ENCODE data around the gene TMEM145.

Gene TMEM145

DNA sequence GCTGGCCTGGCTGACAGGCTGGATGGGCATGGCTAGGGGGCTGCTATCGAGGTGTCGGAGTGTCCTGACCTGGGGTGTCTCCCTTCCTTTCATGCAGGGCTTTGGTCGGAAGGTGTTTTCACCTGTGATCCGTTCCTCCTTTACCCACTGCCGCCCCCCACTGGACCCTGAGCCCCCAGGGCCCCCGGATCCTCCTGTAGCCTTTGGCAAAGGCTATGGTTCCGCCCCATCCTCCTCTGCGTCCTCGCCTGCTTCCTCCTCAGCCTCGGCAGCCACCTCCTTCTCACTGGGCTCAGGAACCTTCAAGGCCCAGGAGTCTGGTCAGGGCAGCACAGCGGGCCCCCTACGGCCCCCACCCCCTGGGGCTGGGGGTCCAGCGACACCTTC is 23.0 kb upstream of the TMEM145 start:
- no peak for DNase-seq

DNA sequence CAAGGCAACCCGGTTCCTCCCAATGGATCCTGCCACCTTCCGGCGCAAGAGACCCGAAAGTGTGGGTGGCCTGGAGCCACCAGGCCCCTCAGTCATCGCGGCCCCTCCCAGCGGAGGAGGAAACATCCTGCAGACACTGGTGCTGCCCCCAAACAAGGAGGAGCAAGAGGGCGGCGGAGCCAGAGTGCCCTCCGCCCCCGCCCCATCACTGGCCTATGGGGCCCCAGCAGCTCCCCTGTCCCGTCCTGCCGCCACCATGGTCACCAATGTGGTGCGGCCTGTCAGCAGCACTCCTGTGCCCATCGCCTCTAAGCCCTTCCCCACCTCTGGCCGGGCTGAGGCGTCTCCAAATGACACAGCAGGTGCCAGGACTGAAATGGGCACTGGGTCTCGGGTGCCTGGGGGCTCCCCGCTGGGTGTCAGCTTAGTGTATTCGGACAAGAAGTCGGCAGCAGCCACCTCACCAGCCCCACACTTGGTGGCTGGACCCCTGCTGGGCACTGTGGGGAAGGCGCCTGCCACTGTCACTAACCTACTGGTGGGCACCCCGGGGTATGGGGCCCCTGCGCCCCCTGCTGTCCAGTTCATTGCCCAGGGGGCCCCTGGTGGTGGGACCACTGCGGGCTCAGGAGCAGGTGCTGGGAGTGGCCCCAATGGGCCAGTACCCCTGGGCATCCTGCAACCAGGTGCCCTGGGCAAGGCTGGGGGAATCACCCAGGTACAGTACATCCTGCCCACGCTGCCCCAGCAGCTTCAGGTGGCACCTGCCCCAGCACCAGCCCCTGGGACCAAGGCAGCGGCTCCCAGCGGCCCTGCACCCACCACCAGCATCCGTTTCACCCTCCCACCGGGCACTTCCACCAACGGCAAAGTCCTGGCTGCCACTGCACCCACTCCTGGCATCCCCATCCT is 22.3 kb upstream of the TMEM145 start:
- DNase-seq = peak; percentile 77

DNA sequence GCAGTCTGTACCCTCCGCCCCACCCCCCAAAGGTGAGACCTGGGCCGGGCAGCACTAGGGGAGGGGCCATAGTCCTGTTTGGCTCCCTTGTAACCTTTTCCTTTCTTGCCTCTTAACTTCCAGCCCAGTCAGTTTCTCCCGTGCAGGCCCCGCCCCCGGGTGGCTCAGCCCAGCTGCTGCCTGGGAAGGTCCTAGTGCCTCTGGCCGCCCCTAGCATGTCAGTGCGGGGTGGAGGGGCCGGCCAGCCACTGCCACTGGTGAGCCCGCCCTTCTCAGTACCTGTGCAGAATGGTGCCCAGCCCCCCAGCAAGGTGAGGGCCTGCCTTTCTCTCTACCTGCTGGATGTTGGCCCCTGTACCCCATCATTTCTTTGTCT is 21.7 kb upstream of the TMEM145 start:
- no peak for DNase-seq

- DNase-seq = no peak
These were observed 20.8 kb upstream of the TMEM145 start for GRCh38 chr19:42292042-42292960.

DNA sequence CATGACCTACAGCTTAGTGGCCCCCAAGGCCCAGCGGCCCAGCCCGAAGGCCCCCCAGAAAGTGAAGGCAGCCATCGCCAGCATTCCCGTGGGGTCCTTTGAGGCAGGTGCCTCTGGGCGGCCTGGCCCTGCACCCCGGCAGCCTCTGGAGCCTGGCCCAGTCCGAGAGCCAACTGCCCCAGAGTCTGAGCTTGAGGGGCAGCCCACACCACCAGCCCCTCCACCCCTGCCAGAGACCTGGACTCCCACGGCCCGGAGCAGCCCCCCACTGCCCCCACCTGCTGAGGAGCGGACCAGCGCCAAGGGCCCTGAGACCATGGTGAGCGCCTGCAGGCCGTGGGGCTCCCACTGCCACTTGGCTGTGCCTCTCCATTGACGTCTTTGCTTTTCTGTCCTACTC is 20.1 kb upstream of the TMEM145 start:
- no peak for DNase-seq

DNA sequence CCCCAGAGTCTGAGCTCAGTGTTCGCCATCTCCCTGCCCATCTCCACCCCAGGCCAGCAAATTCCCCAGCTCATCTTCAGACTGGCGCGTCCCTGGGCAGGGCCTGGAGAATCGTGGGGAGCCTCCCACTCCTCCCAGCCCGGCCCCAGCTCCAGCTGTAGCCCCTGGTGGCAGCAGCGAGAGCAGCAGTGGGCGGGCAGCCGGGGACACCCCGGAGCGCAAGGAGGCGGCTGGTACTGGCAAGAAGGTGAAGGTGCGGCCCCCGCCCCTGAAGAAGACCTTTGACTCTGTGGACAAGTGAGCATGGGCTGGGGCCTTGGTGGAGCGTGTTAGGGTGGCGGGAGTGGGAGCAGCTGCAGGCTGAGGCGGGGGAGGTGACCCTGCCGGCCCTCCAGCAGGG is 19.6 kb upstream of the TMEM145 start:
- DNase-seq = no peak

- DNase-seq = no peak
These were observed 19.2 kb upstream of the TMEM145 start for GRCh38 chr19:42293948-42294347.

DNA sequence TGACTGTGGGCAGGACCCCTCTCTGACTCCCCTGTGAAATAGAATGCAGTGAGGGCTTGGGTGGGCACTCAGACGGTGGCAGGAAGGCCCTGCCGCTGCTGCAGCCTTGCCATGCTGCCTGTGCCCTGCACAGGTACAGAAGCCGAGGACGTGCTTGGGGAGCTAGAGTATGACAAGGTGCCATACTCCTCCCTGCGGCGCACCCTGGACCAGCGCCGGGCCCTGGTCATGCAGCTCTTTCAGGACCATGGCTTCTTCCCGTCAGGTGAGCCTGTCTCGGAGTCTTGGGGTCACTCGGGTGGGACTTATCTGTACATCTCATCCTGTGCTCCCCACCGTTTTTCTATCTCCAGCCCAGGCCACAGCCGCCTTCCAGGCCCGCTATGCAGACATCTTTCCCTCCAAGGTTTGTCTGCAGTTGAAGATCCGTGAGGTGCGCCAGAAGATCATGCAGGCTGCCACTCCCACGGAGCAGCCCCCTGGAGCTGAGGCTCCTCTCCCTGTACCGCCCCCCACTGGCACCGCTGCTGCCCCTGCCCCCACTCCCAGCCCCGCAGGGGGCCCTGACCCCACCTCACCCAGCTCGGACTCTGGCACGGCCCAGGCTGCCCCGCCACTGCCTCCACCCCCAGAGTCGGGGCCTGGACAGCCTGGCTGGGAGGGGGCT is 18.5 kb upstream of the TMEM145 start:
- no peak for DNase-seq

DNA sequence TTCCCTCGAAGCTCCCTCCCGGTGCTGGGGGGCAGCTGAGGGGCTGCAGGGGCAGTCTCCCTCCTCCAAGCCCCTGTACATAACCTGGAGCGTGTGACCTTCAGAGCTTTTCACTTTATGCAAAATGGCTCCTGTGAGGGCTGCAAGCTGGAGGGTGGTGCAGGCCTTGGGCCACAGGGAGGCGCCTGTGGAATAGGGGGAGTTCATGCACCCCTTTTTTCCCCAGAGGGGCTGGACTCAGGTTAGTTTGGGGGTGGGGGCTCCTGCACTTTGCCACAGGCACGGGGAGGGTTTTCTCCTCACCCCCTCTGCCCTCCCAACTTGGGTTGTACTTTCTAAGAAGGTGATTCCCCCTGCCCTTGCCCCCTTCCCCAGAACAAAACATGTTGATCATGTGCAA is 17.8 kb upstream of the TMEM145 start:
- no peak for DNase-seq

GRCh38 chr19:42295831-42296525 is 17.1 kb upstream of the TMEM145 start:
- DNase-seq = peak; percentile 89

DNA sequence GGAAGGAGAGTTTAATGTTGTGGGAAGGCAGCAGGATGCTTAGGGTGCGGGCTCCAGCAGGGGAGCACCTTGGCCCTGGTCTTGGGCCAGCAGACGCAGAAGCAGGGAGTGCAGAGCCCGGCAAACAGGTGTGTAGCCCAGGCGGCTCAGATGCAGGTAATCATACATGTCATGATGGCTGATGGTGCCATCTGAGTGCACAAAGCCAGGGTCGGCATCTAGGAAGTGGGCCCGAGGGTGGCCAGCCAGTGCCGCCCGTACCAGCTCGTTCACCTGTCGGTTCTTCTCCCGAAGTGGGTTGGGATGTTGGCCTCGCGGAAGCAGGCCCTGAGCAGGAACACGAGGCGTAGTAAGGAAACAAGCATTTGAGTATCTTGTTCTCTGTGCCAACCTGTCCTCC is 16.1 kb upstream of the TMEM145 start:
- DNase-seq = no peak

GRCh38 chr19:42301646-42302203 is 11.4 kb upstream of the TMEM145 start, which contains the start of gene PRR19:
TSS of gene PRR19 (plus strand) at chr19:42302132. CDS start at chr19:42309585, 7,453 bp downstream.
- DNase-seq = peak; percentile 63

GRCh38 chr19:42303101-42303464 is 10.0 kb upstream of the TMEM145 start:
- peak; percentile 58 for DNase-seq

- no peak for DNase-seq
These were observed 9.2 kb upstream of the TMEM145 start for GRCh38 chr19:42303876-42304275.

- DNase-seq = peak; percentile 34
These were observed 6.5 kb upstream of the TMEM145 start for GRCh38 chr19:42306646-42307045.

DNA sequence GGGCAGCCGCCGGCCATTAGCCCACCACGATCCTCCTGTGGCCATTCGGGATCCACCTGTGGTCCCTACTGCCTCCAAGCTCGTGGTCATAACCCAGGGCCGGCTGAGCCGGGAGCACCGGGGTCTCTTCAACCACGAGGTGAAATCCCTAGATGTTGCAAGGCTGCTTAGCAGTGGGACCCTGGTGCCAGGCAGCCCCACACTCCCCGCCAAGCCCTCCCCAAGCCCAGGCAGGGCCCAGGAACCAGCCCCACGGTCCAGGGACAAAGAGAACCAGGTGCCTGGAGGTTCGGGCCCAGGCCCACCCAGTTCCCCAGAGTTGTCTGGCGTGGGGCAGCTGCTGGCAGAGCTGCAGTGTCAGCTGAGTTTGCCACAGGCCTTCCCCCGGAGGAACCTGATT is 3.4 kb upstream of the TMEM145 start:
- DNase-seq = no peak

GRCh38 chr19:42311657-42312056 is 1.5 kb upstream of the TMEM145 start:
- DNase-seq = peak; percentile 74

DNA sequence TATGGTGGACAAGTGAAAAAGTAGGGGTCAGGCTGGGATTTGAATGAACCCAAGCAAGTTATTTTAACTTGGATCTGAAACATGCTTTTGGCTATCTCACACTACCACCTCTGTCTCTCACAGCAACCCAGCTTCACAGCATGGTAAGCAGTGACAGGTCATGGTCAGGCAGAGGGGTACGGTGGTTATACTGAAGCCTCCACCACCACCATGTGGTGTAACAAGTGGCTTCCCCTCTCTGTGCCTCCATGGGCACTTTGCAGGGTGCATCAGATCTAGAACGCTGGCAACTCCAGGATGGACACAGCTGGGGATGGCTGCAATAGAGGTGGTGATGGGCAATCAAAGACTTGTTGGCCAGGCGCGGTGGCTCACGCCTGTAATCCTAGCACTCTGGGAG is 739 bp upstream of the TMEM145 start:
- DNase-seq = no peak

GRCh38 chr19:42313840-42314755 is 989 bp downstream of the TMEM145 start:
- DNase-seq = no peak

DNA sequence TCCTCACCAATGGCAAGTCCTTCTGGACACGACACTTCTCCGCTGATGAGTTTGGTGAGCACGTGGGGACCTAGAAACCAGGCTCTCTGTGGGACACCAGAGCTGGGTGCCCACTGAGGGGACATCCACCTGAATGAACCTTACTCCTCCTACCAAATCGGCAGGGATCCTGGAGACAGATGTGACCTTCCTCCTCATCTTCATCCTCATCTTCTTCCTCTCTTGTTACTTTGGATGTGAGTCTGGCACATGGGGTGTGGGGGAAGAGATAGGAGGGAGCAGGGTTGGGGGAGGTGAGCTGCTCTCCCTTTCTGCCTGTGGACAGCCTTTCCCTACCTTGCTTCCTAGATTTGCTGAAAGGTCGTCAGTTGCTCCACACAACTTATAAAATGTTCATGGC is 1.9 kb downstream of the TMEM145 start:
- no peak for DNase-seq

Data from NCI-H82 (cell line).